Measurements from ENCODE around the gene NCAPG2.

GRCh38 chr7:158614700-158615099 lies 89.9 kb downstream of the NCAPG2 start:
- no peak for TF ChIP-seq MXD1 (CRISPR knock-in tag; IDR thresholded peaks at IDR 0.05)
- no peak for TF ChIP-seq MED13 (CRISPR knock-in tag; IDR thresholded peaks at IDR 0.05)
- TF ChIP-seq DR1 (CRISPR knock-in tag; IDR thresholded peaks at IDR 0.05), result no peak
- no peak for TF ChIP-seq ZNF776 (CRISPR knock-in tag; IDR thresholded peaks at IDR 0.05)
- TF ChIP-seq SMC3 (IDR thresholded peaks at IDR 0.05; ENCODE audit: low read length), result no peak
- no peak for TF ChIP-seq NFYB (CRISPR knock-in tag; IDR thresholded peaks at IDR 0.05)
- no peak for TF ChIP-seq KDM1A (CRISPR knock-in tag; IDR thresholded peaks at IDR 0.05)
- TF ChIP-seq SRF (IDR thresholded peaks at IDR 0.05; ENCODE audit: low read depth, low read length), result no peak
- no peak for TF ChIP-seq ZNF543 (CRISPR knock-in tag; IDR thresholded peaks at IDR 0.05)
- TF ChIP-seq REST (IDR thresholded peaks at IDR 0.05; ENCODE audit: borderline replicate concordance in 1 of 2, low read depth in 1 of 2, low read length in 2 of 2), result no peak

Data from HepG2 (cell line).